ENCODE measurements around the gene MAGI1. TPM values are rescaled to one million over a fixed set of nuclear protein-coding genes. Genes with fewer than 3 reads are reported as not detected.

MAGI1 gene
- total and polyA plus RNA-seq, 7 donors = 10.2 to 54.0 (median 29.8) TPM

DNA sequence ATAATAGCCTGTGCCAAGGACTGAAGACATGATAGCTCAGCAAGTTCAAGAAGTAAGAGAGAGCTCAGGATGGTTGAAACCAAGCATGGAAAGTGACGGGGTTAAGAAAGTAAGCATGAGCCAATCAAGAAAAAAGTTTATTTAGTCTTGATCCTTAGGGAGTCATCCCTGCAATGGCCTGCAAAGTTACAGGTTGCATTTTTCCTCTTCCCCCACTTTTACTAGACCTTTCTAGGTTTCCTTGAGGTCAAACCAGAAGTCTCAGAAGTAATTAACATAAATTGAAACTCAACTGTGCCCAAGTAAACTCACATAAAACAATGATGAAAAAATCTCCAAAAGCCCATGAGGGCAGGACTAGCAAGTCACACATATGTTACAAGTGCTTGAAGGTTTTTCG lies 250.9 kb downstream of the MAGI1 start:
- Histone ChIP-seq H3K27me3 (no peaks in the 10 kb centered on the region), H3K36me3 (no peaks in the 10 kb centered on the region), H3K4me1 (peaks cover 0 to 16% (median 9%) of the 10 kb centered on the region in 4 donors), H3K4me3 (no peak overlapping the region), H3K9me3 (no peaks in the 10 kb centered on the region), H3K27ac (peak overlapping the region in 1 of 4 donors; percentile 17)
- WGBS, 2 donors = 90% methylated on average over 2 of the region's 2 CpGs
- TF ChIP-seq, protein P1, sequence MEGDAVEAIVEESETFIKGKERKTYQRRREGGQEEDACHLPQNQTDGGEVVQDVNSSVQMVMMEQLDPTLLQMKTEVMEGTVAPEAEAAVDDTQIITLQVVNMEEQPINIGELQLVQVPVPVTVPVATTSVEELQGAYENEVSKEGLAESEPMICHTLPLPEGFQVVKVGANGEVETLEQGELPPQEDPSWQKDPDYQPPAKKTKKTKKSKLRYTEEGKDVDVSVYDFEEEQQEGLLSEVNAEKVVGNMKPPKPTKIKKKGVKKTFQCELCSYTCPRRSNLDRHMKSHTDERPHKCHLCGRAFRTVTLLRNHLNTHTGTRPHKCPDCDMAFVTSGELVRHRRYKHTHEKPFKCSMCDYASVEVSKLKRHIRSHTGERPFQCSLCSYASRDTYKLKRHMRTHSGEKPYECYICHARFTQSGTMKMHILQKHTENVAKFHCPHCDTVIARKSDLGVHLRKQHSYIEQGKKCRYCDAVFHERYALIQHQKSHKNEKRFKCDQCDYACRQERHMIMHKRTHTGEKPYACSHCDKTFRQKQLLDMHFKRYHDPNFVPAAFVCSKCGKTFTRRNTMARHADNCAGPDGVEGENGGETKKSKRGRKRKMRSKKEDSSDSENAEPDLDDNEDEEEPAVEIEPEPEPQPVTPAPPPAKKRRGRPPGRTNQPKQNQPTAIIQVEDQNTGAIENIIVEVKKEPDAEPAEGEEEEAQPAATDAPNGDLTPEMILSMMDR (IDR thresholded peaks at IDR 0.05) = no peak
- TF ChIP-seq POLR2A (IDR thresholded peaks at IDR 0.05) (no peak), EP300 (IDR thresholded peaks at IDR 0.05) (no peak), POLR2AphosphoS5 (IDR thresholded peaks at IDR 0.05) (no peak)
- intact Hi-C loops (cut with DNase I) = loop anchor here (10.0 kb wide), 2 partner anchors 407 to 437 kb away; partner anchors contain the start of gene SLC25A26
- no peak for DNase-seq

- Histone ChIP-seq H3K36me3 (no peaks in the 10 kb centered on the region), H3K27ac (peak overlapping the region in 2 of 4 donors; percentile 17 to 42), H3K4me3 (no peak overlapping the region), H3K9me3 (no peaks in the 10 kb centered on the region), H3K27me3 (no peaks in the 10 kb centered on the region), H3K4me1 (peaks cover 0 to 16% (median 9%) of the 10 kb centered on the region in 4 donors)
- no peak for DNase-seq
- WGBS, 2 donors = 56 to 58% methylated on average over 5 of the region's 5 CpGs
- intact Hi-C loops (cut with DNase I) = loop anchor here (10.0 kb wide), 2 partner anchors 407 to 437 kb away; partner anchors contain the start of gene SLC25A26
- no peak for TF ChIP-seq EP300 (IDR thresholded peaks at IDR 0.05)
- TF ChIP-seq POLR2AphosphoS5 (IDR thresholded peaks at IDR 0.05) = no peak
- TF ChIP-seq, protein P1 (IDR thresholded peaks at IDR 0.05) = no peak
- TF ChIP-seq POLR2A (IDR thresholded peaks at IDR 0.05) = no peak
Measured at GRCh38 chr3:65787340-65787739, 251.4 kb downstream of the MAGI1 start.

- no peak overlapping the region for H3K4me3 ChIP-seq
- peaks cover 0 to 16% (median 9%) of the 10 kb centered on the region in 4 donors for H3K4me1 ChIP-seq
- peak overlapping the region in 1 of 4 donors; percentile 42 for H3K27ac ChIP-seq
- 89 to 93% methylated on average over 3 of the region's 3 CpGs for WGBS, 2 donors
- H3K9me3 ChIP-seq = no peaks in the 10 kb centered on the region
- DNase-seq = no peak
- TF ChIP-seq, protein P1 (IDR thresholded peaks at IDR 0.05) = no peak
- TF ChIP-seq POLR2AphosphoS5 (IDR thresholded peaks at IDR 0.05) = no peak
- intact Hi-C loops (cut with DNase I) = loop anchor here (10.0 kb wide), 2 partner anchors 408 to 438 kb away; partner anchors contain the start of gene SLC25A26
- H3K36me3 ChIP-seq = no peaks in the 10 kb centered on the region
- no peaks in the 10 kb centered on the region for H3K27me3 ChIP-seq
Measured at GRCh38 chr3:65786890-65787289, 251.8 kb downstream of the MAGI1 start.

DNA sequence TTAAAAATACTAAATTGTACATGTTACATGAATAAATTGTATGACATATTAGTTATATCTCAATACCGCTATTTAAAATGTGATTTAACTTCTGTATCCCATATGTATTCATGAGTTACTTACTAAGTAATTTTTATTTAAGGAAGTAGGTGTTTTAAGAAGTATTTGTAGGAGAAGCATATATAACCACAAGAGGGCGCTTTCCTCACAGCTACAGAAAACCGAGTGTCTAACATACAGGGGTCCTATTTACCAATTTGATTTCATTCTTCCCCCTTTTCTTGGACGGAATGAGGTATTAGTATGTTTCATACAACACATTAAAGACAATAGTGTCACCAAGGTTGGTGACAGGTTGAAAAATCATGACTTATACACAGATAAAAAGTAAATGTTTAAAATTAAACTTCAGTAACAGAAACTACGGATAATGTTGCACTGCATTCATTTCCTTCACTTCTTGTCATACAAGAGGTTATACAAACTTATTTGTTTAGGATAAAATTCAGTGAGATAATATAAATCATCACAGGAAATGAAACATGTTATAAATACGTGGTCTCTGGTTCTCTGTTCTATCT lies 253.6 kb downstream of the MAGI1 start:
- no peak overlapping the region for H3K4me3 ChIP-seq
- TF ChIP-seq, protein P1 (IDR thresholded peaks at IDR 0.05) = peak; percentile 49 to 68 (median 58)
- TF ChIP-seq POLR2A (IDR thresholded peaks at IDR 0.05) = no peak
- peaks cover 0 to 16% (median 9%) of the 10 kb centered on the region in 4 donors for H3K4me1 ChIP-seq
- no peaks in the 10 kb centered on the region for H3K9me3 ChIP-seq
- intact Hi-C loops (cut with DNase I) = loop anchor here (2.0 to 10.0 kb wide), 3 partner anchors 354 to 440 kb away; partner anchors contain the start of gene SLC25A26
- DNase-seq = no peak
- H3K27me3 ChIP-seq = no peaks in the 10 kb centered on the region
- H3K27ac ChIP-seq = no peak overlapping the region
- 30 to 34% methylated on average over 6 of the region's 6 CpGs for WGBS, 2 donors
- H3K36me3 ChIP-seq = no peaks in the 10 kb centered on the region
